A673 (cell line): Measurements from ENCODE around the gene CABS1. TPM values are rescaled to one million over a fixed set of nuclear protein-coding genes. Genes with fewer than 3 reads are reported as not detected.

Experiments used
- BruUV-seq: library from RNA; stranded (reverse); fragments of 400-500 nt; replicated peaks from 2 replicates; lab custom pipeline; 2021; lab: Mats Ljungman, UMichigan
- CTCF ChIA-PET: fragments of 300-600 bp; sonication (Branson Sonifier 250); formaldehyde crosslinking; loops from one replicate; lab custom pipeline; 2022; ENCODE audit warnings: antibody characterized with exemption; lab: Charles Lee
- POLR2A ChIA-PET: fragments of 300-600 bp; sonication (Branson Sonifier 250); formaldehyde crosslinking; loops from one replicate; lab custom pipeline; 2022; ENCODE audit warnings: antibody characterized with exemption; ENCODE audit not compliant: low non-redundant PET; lab: Charles Lee
- DNase-seq: peaks from one replicate; pipeline ENCODE4 v3.0.0-alpha.2; 2015; ENCODE audit warnings: low spot score
- H3K27ac ChIP-seq: fragments of 200-600 bp; sonication (generic); 2 replicates; pipeline ENCODE4 v1.5.1; 2016; ENCODE audit warnings: mixed run types, low read depth, mild to moderate bottlenecking, mixed read lengths, antibody characterized with exemption, low read length; ENCODE audit not compliant: poor library complexity, severe bottlenecking
- H3K27me3 ChIP-seq: fragments of 200-600 bp; sonication (generic); replicated peaks from 2 replicates; pipeline ENCODE4 v1.6.1; 2017; ENCODE audit warnings: mixed run types, low read depth, mild to moderate bottlenecking, mixed read lengths, antibody characterized with exemption, low read length; ENCODE audit not compliant: insufficient read depth, poor library complexity
- H3K36me3 ChIP-seq: fragments of 200-600 bp; sonication (generic); 2 replicates; pipeline ENCODE4 v1.6.1; 2016; ENCODE audit warnings: mixed run types, mild to moderate bottlenecking, mixed read lengths, antibody characterized with exemption, low read length; ENCODE audit not compliant: insufficient read depth, poor library complexity, severe bottlenecking
- H3K4me1 ChIP-seq: fragments of 200-600 bp; sonication (generic); 2 replicates; pipeline ENCODE4 v1.6.1; 2017; ENCODE audit warnings: mixed run types, mild to moderate bottlenecking, mixed read lengths, antibody characterized with exemption, low read length; ENCODE audit not compliant: insufficient read depth, poor library complexity, severe bottlenecking
- H3K4me3 ChIP-seq: fragments of 200-600 bp; sonication (generic); 2 replicates; pipeline ENCODE4 v1.5.1; 2016; ENCODE audit warnings: low read depth, mixed run types, mild to moderate bottlenecking, mixed read lengths, low read length; ENCODE audit not compliant: poor library complexity, severe bottlenecking
- H3K9me3 ChIP-seq: fragments of 200-600 bp; sonication (generic); 2 replicates; pipeline ENCODE4 v1.6.1; 2016; ENCODE audit warnings: mixed run types, low read depth, mild to moderate bottlenecking, mixed read lengths, antibody characterized with exemption, low read length; ENCODE audit not compliant: poor library complexity, severe bottlenecking
- CTCF ChIP-seq: fragments of 300-800, 200-600 bp; sonication (generic); conservative IDR thresholded peaks from 2 replicates; pipeline ENCODE4 v1.5.1; 2017; ENCODE audit warnings: low read depth, mild to moderate bottlenecking, antibody characterized with exemption, low read length, moderate library complexity, mixed read lengths
- EZH2 ChIP-seq: fragments of 200-600 bp; sonication (generic); IDR thresholded peaks from 2 replicates; pipeline ENCODE4 v1.6.1; 2017; ENCODE audit warnings: borderline replicate concordance, low read depth, mild to moderate bottlenecking, mixed read lengths, antibody characterized with exemption, low read length; ENCODE audit not compliant: poor library complexity, severe bottlenecking
- intact Hi-C: fragments of 100-400 bp; cut with micrococcal nuclease; formaldehyde crosslinking; loops from one replicate; pipeline ENCODE4 v1.10.0; 2022; ENCODE audit not compliant: unreplicated experiment
- total RNA-seq: library from RNA; stranded (reverse); gene quantifications from 2 replicates; pipeline ENCODE4 v1.2.3, GENCODE V29; 2021

Gene CABS1
- total RNA-seq, 1 experiment from 2014 or later, result not detected

GRCh38 chr4:70364002-70364401 is 29.2 kb downstream of the CABS1 start:
- BruUV-seq, result no TSS peak

DNA sequence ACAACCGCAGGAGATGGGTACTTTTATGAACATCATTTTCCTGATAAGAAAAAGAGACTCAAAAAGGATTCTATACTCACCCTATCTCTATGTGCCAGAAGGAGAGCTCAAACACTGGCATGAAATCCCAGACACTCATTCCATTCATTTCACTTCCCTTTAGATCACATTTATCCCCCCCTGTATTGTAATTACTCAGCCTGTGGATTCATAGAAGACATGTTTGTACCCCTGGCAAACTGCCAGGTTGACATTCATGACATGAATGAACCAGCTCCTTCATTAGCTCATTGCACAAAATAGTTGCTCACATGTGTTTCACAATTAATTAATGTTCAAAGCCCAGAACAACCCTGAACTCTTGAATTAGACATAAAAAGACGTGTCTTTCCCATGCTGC is 30.7 kb downstream of the CABS1 start:
- intact Hi-C loops, result no loop called here
- Histone ChIP-seq H3K27me3 (no peaks in the 10 kb centered on the region), H3K4me3 (no peak overlapping the region), H3K27ac (no peak overlapping the region), H3K9me3 (no peaks in the 10 kb centered on the region), H3K4me1 (no peaks in the 10 kb centered on the region), H3K36me3 (no peaks in the 10 kb centered on the region)
- CTCF ChIA-PET, result no interaction called here
- no peak for TF ChIP-seq CTCF
- no peak for TF ChIP-seq EZH2
- BruUV-seq, result no TSS peak
- POLR2A ChIA-PET, result no interaction called here
- no peak for DNase-seq

More at GRCh38 chr4:70364002-70364401, 29.2 kb downstream of the CABS1 start:
- no peaks in the 10 kb centered on the region for H3K36me3 ChIP-seq
- no peaks in the 10 kb centered on the region for H3K9me3 ChIP-seq
- ChIA-PET POLR2A (no interaction called here), CTCF (no interaction called here)
- H3K4me3 ChIP-seq, result no peak overlapping the region
- H3K27ac ChIP-seq, result no peak overlapping the region
- intact Hi-C loops, result no loop called here
- no peaks in the 10 kb centered on the region for H3K27me3 ChIP-seq
- TF ChIP-seq EZH2, result no peak
- TF ChIP-seq CTCF, result no peak
- DNase-seq, result no peak
- no peaks in the 10 kb centered on the region for H3K4me1 ChIP-seq

DNA sequence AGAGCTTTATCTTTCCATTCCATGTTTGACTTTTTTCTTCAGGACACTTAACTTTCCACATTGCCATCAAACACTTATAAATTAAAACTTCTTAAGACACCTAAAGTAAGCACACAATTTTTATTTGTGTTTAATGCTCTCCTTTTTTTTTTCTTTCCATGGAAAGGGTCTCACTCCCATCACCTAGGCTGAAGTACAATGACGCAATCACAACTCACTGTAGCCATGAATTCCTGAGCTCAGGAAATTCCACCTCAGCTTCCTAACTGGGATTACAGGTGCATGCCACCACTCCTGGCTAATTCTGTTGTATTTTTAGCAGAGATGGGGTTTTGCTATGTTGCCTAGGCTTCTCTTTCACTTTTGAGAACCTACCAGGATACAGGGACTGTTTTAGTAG is 33.0 kb downstream of the CABS1 start:
- no TSS peak for BruUV-seq
- no peak for TF ChIP-seq EZH2
- TF ChIP-seq CTCF, result no peak
- no peaks in the 10 kb centered on the region for H3K27me3 ChIP-seq
- no peaks in the 10 kb centered on the region for H3K9me3 ChIP-seq
- DNase-seq, result no peak
- intact Hi-C loops, result no loop called here
- H3K4me3 ChIP-seq, result no peak overlapping the region
- ChIA-PET POLR2A (no interaction called here), CTCF (no interaction called here)
- H3K4me1 ChIP-seq, result no peaks in the 10 kb centered on the region
- H3K27ac ChIP-seq, result no peak overlapping the region
- H3K36me3 ChIP-seq, result no peaks in the 10 kb centered on the region
